Kasumi-1 (cell line): ENCODE results near the gene CRYBG3.
"Not testable (repeated sequence)": the region's sequence is repeated elsewhere in the genome, so short reads cannot be mapped to it uniquely, and the experiment has no call there.

Experiments
- DNase-seq, 2 experiments: peaks; one replicate each; lab custom pipeline; 2025; lab: John Stamatoyannopoulos, UW

The CRYBG3 gene

DNA sequence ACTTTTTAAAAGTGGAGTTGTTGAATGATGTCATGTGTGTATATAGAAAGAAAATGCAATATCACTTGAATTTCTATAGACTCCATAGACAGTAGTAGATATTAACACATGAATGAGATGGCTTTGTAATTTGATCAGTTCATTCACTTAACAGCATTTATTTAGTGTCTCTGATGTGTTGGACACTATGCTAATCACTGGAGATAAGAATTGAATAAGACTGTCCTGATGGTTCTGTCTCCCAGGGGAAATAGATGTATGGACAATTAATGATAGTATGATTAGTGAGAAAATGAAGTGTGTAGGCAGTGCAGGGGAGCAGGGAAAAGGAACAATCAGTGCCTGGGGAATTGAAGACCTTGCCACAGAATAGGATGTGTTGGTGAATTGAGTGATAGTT is 77.5 kb downstream of the CRYBG3 start:
- no peak for DNase-seq

DNA sequence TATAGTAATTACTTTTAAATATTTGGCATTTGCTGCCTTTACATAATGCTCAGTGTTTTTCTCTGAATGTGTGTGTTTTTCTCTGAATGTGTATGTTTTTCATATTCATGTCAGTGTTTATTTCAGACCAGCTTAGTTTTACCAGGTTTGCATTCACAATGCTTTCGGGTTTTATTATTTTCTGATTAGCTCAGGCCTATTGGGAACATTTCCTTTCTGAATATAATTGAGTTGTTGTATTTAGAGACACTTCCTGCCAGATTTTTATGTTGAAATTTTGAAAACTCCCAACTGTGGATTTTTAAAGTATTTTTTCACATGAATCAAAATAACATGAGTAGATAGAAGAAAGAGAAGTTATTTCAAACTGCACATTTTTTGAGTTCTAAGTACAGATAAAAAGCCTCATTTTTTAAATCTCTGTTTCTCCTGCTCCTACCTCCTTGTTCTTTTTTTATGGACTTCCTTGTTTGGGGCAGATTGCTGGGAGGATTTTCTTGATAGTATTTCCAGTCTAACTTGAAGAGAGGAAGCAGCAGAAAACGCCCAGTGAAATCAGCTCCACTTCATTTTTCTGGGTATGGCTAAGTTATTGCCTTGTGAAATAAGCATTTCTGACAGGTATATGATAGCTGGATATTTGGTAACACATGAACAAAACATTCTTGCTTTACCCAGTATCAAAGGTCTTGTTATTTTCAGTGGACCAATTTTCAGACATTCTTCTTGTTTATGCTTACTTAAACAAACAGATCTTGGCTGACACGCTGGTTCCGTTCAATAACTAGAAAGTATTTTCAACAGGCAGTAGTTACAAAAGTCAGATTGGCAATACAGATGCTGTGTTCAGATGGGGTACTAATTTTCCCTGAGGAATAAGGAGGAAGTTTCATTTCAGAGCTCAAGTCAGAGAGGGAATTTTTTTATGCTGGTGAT is 79.8 kb downstream of the CRYBG3 start:
- DNase-seq = peak in 1 of 2 experiments; percentile 1

DNA sequence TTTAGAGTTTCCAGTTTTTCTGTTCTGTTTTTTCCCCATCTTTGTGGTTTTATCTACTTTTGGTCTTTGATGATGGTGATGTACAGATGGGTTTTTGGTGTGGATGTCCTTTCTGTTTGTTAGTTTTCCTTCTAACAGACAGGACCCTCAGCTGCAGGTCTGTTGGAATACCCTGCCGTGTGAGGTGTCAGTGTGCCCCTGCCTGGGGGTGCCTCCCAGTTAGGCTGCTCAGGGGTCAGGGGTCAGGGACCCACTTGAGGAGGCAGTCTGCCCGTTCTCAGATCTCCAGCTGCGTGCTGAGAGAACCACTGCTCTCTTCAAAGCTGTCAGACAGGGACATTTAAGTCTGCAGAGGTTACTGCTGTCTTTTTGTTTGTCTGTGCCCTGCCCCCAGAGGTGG is 88.0 kb downstream of the CRYBG3 start:
- DNase-seq = not testable (repeated sequence)

DNA sequence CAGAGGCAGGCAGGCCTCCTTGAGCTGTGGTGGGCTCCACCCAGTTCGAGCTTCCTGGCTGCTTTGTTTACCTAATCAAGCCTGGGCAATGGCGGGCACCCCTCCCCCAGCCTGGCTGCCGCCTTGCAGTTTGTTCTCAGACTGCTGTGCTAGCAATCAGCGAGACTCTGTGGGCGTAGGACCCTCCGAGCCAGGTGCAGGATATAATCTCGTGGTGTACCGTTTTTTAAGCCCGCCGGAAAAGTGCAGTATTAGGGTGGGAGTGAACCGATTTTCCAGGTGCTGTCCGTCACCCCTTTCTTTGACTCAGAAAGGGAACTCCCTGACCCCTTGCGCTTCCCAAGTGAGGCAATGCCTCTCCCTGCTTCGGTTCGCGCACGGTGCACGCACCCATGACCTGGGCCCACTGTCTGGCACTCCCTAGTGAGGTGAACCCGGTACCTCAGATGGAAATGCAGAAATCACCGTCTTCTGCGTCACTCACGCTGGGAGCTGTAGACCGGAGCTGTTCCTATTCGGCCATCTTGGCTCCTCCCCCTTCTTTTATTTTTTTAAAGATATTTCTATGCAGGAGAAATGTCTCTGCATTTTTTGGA is 88.5 kb downstream of the CRYBG3 start:
- not testable (repeated sequence) for DNase-seq

DNA sequence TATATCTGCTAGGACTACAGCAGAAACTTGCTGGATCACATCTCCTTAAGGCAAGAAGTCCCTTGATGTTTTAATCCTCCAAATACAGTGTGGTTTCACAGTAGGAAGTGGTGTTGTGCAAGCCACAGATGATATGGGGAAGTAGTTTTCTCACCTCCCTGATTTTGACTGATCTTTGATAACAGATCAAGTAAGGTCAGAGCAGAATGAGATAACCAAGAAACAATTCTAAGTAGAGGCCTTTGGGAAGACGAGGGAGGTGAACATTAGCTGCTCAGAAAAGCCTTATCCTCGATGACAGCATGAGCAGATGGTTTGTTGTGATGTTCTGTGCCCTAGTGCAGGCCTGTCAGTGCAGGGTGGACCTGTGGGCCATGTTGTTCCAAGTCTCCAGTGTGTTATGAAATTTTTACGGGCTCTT is 89.1 kb downstream of the CRYBG3 start:
- DNase-seq = no peak

DNA sequence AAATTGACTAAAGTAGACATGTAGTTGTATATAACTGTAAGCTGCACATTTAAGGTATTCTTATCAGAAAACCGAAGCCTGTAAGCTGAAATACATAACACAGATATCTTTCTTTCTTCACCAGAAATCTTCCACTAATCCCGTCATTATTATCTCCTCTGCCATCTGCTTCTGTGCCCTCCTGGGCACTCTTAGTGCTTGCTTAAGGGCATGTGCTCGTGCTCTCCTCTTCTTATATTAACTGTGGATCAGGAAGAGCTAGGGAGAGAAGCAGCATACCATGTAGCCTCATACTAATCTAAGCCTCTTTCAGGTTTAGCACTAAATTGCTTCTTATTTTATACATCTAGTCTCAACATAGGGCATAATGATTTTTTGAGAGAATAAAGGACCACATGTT is 89.6 kb downstream of the CRYBG3 start:
- DNase-seq = no peak

DNA sequence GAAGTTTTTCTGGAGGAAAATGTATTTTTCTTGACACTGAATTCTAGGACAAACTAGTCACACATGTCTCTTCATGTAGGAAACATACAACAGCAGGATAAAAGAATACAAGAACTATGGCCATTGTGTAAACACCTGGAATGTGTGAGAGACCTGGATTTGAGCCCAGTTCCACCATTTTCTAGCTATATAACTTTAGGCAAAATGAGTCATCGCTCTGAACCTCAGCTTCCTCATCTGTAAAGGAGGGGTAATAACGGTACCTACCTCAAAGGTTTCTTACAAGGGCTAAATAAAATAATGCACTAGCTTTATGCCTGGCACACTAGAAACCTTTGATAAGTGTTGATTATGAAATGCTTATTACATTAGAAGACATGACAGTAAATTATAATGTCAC is 92.6 kb downstream of the CRYBG3 start:
- DNase-seq = no peak

DNA sequence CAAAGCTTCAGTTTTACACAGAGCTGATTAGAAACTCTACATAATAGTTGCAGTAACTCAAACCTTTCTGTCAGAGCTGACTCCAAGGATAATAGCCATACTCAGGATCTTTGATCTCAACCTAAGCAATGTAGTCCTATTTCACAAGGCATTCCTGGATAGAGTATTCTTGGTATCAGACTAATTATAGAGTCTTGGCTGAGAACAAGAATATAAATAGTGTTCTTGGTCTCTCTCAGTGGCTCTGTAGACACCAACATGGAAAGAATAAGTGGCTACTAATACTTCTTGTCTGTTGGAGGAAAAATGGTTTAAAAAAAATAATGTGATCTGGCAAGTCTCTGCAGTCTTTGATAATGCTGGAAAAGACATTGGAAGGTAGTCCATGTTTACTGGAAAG is 94.8 kb downstream of the CRYBG3 start:
- DNase-seq = no peak

DNA sequence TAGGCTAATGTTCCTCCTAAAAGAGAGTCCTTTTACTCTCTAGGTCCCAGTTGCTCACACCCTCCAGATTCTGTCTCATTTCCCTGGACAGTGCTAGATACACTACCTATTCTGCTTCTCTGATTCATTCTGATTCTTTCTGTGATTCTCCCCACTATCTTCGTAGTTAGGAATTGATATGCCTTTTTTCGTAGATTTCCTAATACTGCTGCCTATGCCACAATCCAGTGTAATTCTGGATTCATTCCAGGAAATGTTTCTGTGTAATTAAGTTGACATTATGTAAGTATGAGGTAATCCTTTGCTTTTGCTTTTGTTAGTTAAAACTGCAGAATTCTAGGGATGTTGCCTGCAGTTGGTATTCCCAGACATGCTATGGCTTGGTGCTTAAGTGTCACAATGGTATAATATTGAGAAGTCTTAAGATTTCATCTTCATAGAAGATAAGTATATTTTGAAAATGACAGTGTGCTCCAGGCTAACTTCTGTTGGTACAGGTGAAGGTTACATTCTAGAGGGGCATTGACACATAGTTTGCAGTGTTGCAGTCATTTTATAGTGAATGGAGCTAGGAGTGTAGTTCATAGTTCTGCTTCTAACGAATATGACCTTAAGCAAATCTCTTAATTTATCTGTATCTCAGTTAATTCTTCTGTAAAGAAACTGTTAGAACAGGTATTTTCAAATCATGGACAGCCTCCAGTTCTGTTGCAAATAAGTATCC is 96.2 kb downstream of the CRYBG3 start:
- no peak for DNase-seq

DNA sequence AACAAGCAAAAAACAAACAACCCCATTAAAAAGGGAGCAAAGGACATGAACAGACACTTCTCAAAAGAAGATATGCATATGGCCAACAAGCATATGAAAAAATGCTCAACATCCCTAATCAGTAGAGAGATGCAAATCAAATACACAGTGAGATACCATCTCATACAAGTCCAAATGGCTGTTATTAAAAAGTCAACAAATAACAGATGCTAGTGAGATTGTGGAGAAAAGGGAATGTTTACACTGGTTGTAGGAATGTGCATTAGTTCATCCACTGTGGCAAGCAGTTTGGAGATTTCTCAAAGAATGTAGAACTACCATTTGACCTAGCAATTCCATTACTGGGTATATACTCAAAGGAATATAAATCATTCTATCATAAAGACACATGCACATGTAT is 105.9 kb downstream of the CRYBG3 start:
- DNase-seq = no peak

DNA sequence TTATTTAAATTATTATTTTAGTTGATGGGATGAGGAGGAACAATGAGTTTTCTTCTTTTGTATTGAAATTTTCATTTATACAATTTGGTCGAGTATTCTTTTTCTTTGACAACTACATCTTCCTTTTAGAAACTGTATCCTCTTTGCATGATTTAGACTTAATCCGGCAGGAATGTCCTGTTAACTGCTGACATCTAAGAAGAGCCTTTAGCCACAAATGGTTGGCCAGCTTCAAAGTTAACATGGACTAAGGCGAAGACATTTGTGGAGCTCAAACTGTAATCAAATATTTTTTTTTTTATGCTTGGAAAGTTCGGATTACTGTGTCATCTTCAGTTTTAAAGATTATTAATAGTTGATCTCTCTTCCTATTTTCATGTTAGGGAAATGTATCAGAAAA is 107.2 kb downstream of the CRYBG3 start:
- DNase-seq = no peak

DNA sequence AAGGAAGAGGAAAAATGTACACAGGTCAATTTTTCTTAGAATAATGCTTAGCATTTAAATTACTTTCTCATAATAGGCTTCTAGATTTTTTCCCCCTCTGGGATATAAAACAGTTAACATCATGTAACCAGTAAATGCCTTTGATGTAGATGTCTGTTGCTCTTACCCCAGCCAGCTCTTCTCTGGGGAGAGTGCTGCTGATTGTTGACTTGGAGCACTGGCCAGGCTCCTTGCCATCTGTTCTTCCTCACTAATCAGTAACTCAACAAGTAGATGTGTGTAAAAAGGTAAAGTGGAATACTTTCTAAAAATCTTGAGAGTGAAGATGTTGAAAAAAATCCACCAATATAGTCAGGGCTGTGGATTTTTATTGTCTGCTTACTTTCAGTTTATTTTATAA is 108.2 kb downstream of the CRYBG3 start:
- DNase-seq = no peak

DNA sequence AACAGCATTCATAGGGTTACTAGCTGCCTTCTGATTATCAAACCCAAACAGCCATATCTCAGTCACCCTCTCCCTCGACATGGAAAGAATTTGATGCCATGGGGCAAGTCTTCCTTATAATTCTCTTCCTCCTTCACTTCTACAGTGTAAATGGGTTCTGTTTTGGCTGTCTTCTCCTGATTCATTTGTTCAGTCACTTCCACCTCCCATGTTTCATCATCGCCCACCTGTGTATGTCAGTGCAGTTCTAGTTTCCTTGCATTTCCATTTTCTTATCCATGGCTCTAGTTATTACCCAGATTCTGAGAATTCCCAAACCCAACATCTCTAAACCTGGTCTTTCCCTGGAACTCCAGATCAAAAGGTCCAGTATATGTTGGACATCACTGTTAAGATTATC is 109.4 kb downstream of the CRYBG3 start:
- no peak for DNase-seq

DNA sequence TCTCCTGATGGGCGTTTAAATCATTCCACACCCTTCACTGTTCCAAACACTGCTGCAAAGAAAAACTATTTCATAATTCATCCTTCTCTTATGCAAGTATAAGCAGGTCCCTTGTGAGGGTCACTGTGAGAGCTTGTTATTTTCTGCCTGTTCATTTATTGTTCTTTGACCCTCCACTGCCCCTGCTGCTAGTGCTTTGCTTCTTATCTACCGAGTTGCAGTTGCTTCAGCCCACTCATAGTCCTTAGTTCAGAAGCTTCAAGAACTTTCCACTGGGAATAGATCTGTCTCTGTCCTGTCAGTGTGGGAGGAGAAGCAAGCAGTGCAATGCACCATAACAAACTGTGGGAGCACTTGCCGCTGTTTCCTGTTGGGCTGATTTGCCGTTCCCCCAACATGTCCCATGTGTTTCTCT is 110.6 kb downstream of the CRYBG3 start:
- DNase-seq = peak; percentile 12 to 24

DNA sequence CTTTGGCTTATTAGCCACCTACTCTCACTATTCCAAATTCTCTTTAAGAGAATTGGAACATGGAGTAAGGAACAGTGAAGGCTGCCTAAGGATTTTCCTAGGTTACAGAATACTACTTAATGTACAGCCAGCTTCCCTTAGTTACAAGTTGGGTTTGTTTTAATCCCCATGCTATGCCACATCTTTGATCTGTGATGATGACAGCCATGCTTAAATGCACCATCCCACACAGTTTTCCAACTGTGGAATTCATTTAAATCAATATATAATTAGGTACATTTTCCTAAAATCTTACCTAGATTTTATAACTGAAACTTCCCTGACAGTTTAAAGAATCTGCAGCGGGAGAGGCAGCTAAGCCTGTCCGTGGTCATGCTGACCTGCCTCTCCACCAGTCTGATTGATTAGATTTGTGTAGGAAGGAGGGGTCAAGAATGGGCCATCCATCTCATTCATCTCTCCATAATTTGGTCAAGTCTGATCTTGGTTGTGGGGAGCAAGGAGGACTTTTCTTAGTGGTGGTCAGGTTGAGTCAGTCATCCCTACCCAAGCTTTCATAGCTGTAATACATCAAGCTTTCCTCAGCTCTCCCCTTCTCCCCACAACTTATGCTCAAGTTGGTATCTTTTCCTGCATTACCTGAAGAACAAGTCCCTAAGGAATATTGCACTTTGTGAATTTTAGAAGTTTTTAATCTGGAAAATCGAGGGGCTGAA is 113.3 kb downstream of the CRYBG3 start:
- no peak for DNase-seq

DNA sequence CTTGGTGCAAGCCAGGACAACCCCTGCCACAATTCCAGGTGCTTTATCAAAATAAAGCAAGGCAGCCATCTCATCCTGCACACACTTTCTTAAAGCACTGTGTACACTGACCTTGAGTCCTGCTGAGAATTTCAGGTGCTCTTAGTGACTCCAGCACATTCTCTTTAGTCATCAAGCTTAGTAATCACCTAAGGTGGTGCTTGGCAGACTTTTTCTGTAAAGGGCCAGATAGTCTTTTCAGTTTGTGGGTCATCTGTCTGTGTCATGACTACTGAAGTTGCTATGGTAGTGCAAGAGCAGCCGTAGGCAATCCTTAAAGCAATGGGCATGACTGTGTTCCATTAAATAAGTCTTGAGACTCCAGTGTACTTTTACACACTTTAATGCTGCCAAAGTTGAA is 114.0 kb downstream of the CRYBG3 start:
- DNase-seq = no peak

DNA sequence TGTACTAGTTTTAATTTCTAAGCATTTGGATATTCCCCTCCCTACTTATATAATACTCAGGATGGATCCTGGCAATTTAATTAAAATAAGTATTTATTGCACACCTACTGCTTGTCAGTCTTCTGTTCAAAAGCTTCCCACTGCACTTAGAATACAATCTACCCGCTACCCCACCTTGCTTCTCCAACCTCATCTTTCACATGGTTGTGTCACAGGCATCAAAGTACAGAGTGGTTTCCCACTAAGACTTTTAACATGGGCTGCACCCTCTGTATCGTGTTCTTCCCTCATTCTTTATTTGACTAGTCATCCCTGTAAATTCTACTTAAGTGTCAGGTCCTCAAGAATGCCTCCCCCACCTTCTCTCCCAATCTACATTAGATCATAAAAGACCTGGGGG is 115.4 kb downstream of the CRYBG3 start:
- DNase-seq = no peak

DNA sequence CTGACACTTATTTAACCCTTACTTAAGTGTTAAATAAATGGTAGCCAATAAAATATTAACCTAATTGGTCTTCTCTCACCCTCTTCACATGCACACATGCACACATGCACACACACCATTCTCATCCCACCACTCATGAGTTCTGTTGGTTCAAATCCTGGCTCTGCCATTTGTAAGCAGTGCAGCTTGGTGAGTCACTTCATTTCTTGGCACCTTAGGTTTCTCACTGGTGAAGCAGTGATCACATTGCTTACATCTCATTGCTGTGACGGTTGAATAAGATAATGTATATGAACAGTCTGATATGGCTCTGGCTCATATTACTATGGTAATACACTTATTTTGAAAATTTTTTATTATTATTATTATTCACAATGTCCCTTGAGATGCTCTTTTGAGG is 116.6 kb downstream of the CRYBG3 start:
- no peak for DNase-seq

DNA sequence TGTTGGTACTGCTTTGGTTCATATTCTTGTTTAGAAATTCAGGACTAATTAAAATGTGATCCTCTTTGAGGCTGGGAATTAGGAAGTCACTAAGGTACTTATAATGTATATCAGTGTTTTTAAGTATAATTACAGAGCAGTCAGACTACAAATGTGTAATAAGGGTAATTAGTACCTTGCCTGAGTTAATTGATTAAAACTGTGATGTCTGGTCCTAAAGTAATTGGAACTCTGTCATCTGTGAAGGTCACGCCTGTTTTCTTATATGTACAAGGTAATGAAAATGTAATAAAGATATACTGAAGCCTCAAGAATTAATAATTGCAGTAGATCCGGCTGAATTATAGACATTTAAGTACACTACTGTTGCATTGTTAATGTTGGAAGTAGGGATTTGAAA is 117.6 kb downstream of the CRYBG3 start:
- no peak for DNase-seq

DNA sequence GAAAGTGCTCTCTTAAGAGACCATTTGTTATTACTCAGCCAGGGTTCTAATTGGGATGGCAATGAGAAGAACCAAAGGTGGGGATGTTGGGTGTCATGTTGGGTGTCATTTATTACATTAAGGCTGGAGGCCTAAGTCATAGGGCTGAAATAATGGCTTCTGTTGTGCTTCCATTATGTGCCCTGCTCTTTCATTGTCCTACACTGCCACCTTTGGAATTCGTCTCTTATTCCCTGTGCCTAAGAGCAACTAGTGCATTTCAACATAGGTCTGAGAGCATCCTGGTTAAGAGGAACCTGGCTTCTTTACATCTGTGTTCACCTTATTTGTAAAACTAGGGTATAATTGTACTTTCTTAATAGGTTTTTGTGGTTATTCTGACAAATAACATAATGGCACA is 118.2 kb downstream of the CRYBG3 start:
- no peak for DNase-seq

DNA sequence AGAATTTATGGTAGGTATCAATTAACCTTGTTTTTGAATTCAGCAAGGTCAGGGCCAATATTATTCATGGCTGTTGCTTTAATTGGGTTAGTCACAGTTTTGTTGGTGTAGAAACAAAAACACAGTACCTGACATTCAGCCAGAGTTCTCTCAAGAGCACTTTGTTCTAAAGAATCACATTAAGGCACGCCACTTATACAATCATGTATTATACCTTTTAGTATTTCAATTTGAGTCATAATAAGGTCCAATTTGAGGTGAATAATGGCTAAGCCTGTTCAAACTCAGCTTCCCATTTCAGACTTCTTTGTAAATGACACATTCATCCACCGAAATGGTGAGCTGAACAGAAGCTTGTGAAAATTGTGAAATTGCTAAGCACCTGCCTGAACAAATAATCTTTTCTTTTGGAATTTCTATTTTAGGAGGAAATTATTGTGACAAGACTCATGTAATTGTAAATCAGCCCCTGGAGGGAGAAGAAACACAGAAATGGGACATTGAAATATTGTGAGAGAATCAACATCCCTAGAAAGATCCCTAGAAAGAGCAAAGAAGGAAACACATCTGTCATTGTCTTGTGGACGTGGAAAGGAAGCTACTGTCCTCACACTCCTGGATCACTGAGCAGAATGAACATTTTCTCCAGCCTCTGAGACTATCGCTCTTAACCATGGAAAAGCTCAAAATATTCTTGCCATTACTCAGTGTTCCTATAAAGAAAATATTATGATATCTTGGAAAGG is 121.2 kb downstream of the CRYBG3 start:
- DNase-seq = no peak
